AG04450 (cell line): Measurements from ENCODE around the gene LONP1. TPM values are rescaled to one million over a fixed set of nuclear protein-coding genes. Genes with fewer than 3 reads are reported as not detected.
A peak's percentile ranks its signal among the peaks of the same experiment; 100 is the strongest.

Source experiments
- CTCF ChIA-PET: fragments of 300-600, 350-600 bp; formaldehyde crosslinking; extraction: SDS; loops from one replicate; lab custom pipeline; 2022; ENCODE audit warnings: antibody characterized with exemption, inconsistent platforms; lab: Charles Lee
- POLR2A ChIA-PET: fragments of 350-600 bp; formaldehyde crosslinking; extraction: SDS; loops from one replicate; lab custom pipeline; 2021; ENCODE audit warnings: antibody characterized with exemption, inconsistent platforms; lab: Yijun Ruan, JAX
- DNase-seq: peaks from one replicate; pipeline ENCODE4 v3.0.0-alpha.2; 2011; ENCODE audit warnings: low read depth, low spot score
- H3K27ac ChIP-seq: one replicate; pipeline ENCODE4 v1.5.1; 2012; ENCODE audit warnings: low read depth, low read length, control low read depth
- H3K27me3 ChIP-seq: one replicate; pipeline ENCODE4 v1.6.0; 2012; ENCODE audit warnings: low read length; ENCODE audit not compliant: control insufficient read depth, insufficient read depth
- H3K4me3 ChIP-seq: 2 replicates; pipeline ENCODE4 v1.5.1; 2011; ENCODE audit warnings: mild to moderate bottlenecking, low read depth, low read length, control low read depth
- H3K9me3 ChIP-seq: 2 replicates; pipeline ENCODE4 v1.5.1; 2012; ENCODE audit warnings: low read length; ENCODE audit not compliant: control insufficient read depth, insufficient read depth
- CTCF ChIP-seq: IDR thresholded peaks from 2 replicates; pipeline ENCODE4 v1.5.1; 2011; ENCODE audit warnings: low read depth, low read length, control low read depth, inconsistent platforms
- polyA plus RNA-seq: library from polyadenylated mRNA; depleted of rRNA; stranded (reverse); fragments of >200 nt; gene quantifications from 2 replicates; pipeline ENCODE4 v1.2.3, GENCODE V29; 2011

The LONP1 gene
- polyA plus RNA-seq, 1 experiment = 37.8 TPM

- DNase-seq = no peak
- H3K4me3 ChIP-seq = no peak overlapping the region
- H3K9me3 ChIP-seq = peaks cover 2% of the 10 kb centered on the region; the same call in 1 of the 2 replicates
- H3K27ac ChIP-seq = no peak overlapping the region
- TF ChIP-seq CTCF = no peak
- CTCF ChIA-PET = interaction anchor here (1.1 kb wide), 1 partner anchor 8 kb away, joined by 3 read pairs; no protein-coding TSS in a partner anchor
- H3K27me3 ChIP-seq = no peaks in the 10 kb centered on the region
- POLR2A ChIA-PET = interaction anchor here (1.1 kb wide), 1 partner anchor 73 kb away, joined by 4 read pairs; the partner anchor contains the start of genes SAFB and SAFB2
These were observed 24.2 kb downstream of the LONP1 start for GRCh38 chr19:5695649-5696195.

GRCh38 chr19:5694956-5695648 lies 24.8 kb downstream of the LONP1 start:
- Histone ChIP-seq H3K4me3 (no peak overlapping the region), H3K9me3 (peaks cover 6% of the 10 kb centered on the region; the same call in 1 of the 2 replicates), H3K27me3 (no peaks in the 10 kb centered on the region), H3K27ac (no peak overlapping the region)
- POLR2A ChIA-PET = interaction anchor here (1.1 kb wide), 1 partner anchor 72 kb away, joined by 4 read pairs; the partner anchor contains the start of genes SAFB and SAFB2
- no peak for DNase-seq
- CTCF ChIA-PET = interaction anchor here (1.1 kb wide), 1 partner anchor 8 kb away, joined by 3 read pairs; no protein-coding TSS in a partner anchor
- TF ChIP-seq CTCF = no peak

GRCh38 chr19:5694167-5694955 lies 25.6 kb downstream of the LONP1 start:
- no peak for TF ChIP-seq CTCF
- Histone ChIP-seq H3K27me3 (no peaks in the 10 kb centered on the region), H3K27ac (no peak overlapping the region), H3K9me3 (peaks cover 6% of the 10 kb centered on the region; the same call in 1 of the 2 replicates), H3K4me3 (no peak overlapping the region)
- CTCF ChIA-PET = no interaction called here
- DNase-seq = no peak
- POLR2A ChIA-PET = no interaction called here

GRCh38 chr19:5693195-5694166 lies 26.5 kb downstream of the LONP1 start:
- no peak for DNase-seq
- Histone ChIP-seq H3K27me3 (no peaks in the 10 kb centered on the region), H3K4me3 (no peak overlapping the region), H3K9me3 (peaks cover 6% of the 10 kb centered on the region; the same call in 1 of the 2 replicates), H3K27ac (peak overlapping the region; percentile 47)
- TF ChIP-seq CTCF = no peak
- CTCF ChIA-PET = no interaction called here
- POLR2A ChIA-PET = no interaction called here
